Liver (tissue), 3 donors: ENCODE data around the gene BID.

Experiments
- CTCF ChIP-seq: fragments of 150-350 bp; IDR thresholded peaks from 2 replicates; pipeline ENCODE4 v1.5.1; 2017; ENCODE audit warnings: improper control_type of control experiment, low read depth, low read length; ENCODE audit not compliant: missing input control
- FOXA2 ChIP-seq: IDR thresholded peaks from 2 replicates; pipeline ENCODE4 v1.6.1; 2016; ENCODE audit warnings: antibody characterized with exemption
- GABPA ChIP-seq, 2 donors: IDR thresholded peaks in 1 of 2; conservative IDR thresholded peaks in 1 of 2; 2 replicates each; pipeline ENCODE4 v1.6.1; 2016; ENCODE audit warnings: antibody characterized with exemption in 2 of 2, mild to moderate bottlenecking in 1 of 2, moderate library complexity in 1 of 2
- REST ChIP-seq: IDR thresholded peaks from 2 replicates; pipeline ENCODE4 v1.6.1; 2016; ENCODE audit warnings: antibody characterized with exemption, mild to moderate bottlenecking
- RXRA ChIP-seq, 2 donors: IDR thresholded peaks; 2 replicates each; pipeline ENCODE4 v1.6.1; 2017 to 2018; ENCODE audit warnings: antibody characterized with exemption in 2 of 2, mild to moderate bottlenecking in 1 of 2
- donor health status: healthy.
- donor health status: healthy.

GRCh38 chr22:17746916-17747315 is 27.4 kb downstream of the BID start:
- no peak for TF ChIP-seq CTCF
- no peak for TF ChIP-seq REST
- TF ChIP-seq GABPA (IDR thresholded peaks at IDR 0.05 in 1 of 2, conservative IDR thresholded peaks at IDR 0.05 in 1 of 2): no peak
- TF ChIP-seq FOXA2: no peak
- TF ChIP-seq RXRA (IDR thresholded peaks at IDR 0.05): no peak
